HG02759 (cell line): ENCODE data around the gene GABARAPL1.
"Not testable (repeated sequence)": the region's sequence is repeated elsewhere in the genome, so short reads cannot be mapped to it uniquely, and the experiment has no call there.

Experiments
- ATAC-seq: cut with Tn5 transposase; IDR thresholded peaks from one replicate; pipeline ENCODE4 v1.9.1; 2021; ENCODE audit warnings: mild to moderate bottlenecking, moderate library complexity; ENCODE audit not compliant: unreplicated experiment

The GABARAPL1 gene

DNA sequence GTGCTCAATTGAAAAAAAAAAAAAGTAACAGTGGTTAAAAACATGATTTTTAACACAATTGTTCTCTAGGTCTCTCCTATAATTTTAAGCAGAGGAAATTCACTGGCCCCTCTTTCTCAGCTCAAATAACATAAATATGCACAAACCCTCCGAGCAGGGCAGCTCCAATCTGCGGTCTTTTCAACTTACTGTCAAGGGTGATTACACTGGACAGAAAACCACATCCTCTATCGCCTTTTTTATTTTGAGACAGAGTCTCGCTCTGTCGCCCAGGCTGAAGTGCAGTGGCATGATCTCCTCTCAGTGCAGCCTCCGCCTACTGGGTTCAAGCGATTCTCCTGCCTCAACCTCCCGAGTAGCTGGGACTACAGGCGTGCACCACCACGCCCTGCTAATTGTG is 16.5 kb upstream of the GABARAPL1 start:
- peak; percentile 99 for ATAC-seq

GRCh38 chr12:10197879-10198278 is 14.8 kb upstream of the GABARAPL1 start:
- ATAC-seq, result no peak

DNA sequence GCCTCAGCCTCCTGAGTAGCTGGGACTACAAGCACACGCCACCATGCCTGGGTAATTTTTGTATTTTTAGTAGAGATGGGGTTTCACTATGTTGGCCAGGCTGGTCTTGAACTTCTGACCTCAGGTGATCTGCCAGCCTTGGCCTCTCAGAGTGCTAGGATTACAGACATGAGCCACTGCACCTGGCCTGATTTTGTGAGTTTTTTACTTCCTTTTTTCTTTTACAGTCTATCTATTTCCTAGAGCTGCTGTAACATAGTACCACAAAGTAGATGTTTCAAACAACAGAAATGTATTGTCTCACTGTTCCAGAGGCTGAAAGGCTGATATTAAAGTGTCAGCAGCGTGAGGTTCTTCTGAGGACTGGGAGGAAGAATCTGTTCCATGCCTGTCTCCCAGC is 8.2 kb upstream of the GABARAPL1 start:
- not testable (repeated sequence) for ATAC-seq

GRCh38 chr12:10205220-10205807 is 7.4 kb upstream of the GABARAPL1 start:
- ATAC-seq, result no peak

- no peak for ATAC-seq
Observed at GRCh38 chr12:10207136-10207535, 5.5 kb upstream of the GABARAPL1 start.

DNA sequence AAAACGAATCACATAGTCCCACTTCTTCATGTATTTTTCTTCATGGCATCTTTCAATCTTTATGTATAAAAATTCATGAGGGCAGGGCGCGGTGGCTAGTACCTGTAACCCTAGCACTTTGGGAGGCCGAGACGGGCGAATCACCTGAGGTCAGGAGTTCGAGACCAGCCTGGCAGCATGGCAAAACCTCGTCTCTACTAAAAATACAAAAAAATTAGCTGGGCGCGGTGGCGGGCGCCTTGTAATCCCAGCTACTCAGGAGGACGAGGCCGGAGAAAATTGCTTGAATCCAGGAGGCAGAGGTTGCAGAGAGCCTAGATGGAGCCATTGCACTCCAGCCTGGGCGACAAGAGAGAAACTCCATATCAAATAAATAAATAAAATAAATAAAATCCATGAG is 2.5 kb upstream of the GABARAPL1 start:
- no peak for ATAC-seq

GRCh38 chr12:10211101-10211939 is 1.4 kb upstream of the GABARAPL1 start:
- no peak for ATAC-seq

DNA sequence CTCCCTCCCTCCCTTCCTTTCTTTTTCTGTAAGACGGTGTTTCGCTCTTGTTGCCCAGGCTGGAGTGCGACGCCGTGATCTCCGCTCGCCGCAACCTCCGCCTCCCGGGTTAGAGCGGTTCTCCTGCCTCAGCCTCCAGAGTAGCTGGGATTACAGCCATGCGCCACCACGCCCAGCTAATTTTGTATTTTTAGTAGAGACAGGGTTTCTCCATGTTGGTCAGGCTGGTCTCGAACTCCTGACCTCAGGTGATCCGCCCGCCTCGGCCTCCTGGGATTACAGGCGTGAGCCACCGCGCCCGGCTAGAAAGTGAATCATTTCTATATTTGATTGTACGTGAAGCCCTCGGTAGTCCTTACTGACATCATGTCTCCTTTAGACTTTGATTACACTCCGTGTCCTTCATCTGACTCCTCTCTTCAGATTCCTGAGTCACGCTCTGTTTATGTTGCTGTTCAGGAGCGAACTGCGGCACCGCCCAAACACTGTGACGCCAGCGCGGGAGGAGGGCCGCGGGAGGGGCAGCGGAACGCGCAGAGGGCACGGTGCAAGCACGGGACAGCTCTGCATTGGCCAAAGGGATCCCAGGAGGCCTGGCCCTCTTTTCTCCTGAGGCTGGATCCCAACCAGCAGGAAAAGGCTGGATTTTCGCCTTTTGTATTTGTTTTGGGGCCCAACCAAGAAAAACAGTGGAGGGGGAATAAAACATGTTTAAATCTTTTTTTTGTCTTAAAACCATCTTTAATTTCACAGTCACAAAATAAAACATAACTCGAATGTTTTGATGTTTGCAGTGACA is 538 bp upstream of the GABARAPL1 start:
- ATAC-seq, result peak; percentile 68

- ATAC-seq, result peak; percentile 69
Observed at GRCh38 chr12:10213168-10214135, 775 bp downstream of the GABARAPL1 start.

GRCh38 chr12:10214136-10214894 is 1.6 kb downstream of the GABARAPL1 start:
- no peak for ATAC-seq

DNA sequence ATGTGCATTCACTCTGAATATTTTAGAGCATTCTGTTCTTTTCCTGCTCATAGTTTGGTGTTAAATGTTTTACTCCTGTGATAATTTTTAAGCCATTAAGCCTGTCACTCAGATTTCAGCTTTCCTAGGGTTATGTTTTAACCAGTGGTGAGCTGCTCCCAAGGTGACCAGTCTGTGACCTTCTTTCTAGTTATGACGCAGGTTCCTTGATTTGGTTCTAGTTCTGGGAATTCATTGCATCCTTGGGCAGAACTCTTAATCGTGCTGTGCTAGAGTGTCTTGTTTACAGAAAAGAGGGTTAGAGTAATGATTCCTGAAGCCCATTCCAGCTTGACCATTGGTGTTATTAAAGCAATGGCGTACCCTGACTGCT is 2.2 kb downstream of the GABARAPL1 start:
- no peak for ATAC-seq

DNA sequence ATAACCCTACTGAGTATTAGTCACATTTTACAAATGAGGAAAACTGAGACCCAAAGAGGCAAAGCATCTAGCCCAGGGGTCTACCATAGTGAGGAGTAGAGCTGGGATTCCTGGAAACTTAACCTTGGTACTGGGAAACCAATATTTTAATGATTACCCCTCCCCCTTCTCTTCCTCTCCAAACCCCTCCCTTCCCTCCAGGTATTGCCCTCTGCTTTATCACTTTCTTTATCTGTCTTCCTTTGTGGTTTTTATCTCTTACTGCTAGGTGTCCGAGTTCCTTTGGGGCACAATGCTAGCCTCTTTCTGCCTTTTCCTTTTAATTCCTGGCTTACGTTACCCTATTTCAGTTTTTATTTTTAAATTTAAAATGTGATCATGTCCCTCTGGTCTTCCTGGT is 2.8 kb downstream of the GABARAPL1 start:
- ATAC-seq, result no peak

- ATAC-seq, result not testable (repeated sequence)
Observed at GRCh38 chr12:10215946-10216345, 3.3 kb downstream of the GABARAPL1 start.

- ATAC-seq, result no peak
Observed at GRCh38 chr12:10218021-10218420, 5.3 kb downstream of the GABARAPL1 start.

GRCh38 chr12:10220398-10221077 is 7.9 kb downstream of the GABARAPL1 start:
- ATAC-seq, result no peak

- no peak for ATAC-seq
Observed at GRCh38 chr12:10221846-10222245, 9.2 kb downstream of the GABARAPL1 start.

DNA sequence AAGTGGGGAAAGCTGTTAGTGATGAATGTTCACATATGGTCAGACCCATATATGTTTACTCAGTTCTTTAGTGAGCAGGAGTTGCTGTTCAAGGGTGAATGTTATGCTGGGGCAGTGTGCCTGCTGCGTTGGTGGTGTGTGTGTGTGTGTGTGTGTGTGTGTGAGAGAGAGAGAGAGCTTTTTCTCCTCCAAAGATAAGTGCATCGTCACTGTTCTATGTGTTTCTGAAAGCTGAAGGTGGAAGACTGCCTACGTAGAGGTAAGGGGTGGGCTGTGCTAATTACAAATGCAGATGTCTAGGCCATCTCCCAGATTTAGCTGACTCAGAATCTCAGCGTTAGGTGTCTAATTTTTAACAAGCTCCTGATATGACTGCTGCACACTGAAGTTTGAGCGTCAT is 10.5 kb downstream of the GABARAPL1 start:
- no peak for ATAC-seq

DNA sequence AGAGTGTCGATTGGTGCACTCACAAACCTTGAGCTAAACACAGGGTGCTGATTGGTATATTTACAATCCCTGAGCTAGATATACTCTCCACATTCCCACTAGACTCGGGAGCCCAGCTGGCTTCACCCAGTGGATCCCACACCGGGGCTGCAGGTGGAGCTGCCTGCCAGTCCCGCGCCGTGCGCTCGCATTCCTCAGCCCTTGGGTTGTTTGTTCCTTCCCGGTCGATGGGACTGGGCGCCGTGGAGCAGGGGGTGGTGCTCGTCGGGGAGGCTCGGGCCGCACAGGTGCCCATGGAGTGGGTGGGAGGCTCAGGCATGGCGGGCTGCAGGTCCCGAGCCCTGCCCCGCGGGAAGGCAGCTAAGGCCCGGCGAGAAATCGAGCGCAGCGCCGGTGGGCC is 12.7 kb downstream of the GABARAPL1 start:
- not testable (repeated sequence) for ATAC-seq

DNA sequence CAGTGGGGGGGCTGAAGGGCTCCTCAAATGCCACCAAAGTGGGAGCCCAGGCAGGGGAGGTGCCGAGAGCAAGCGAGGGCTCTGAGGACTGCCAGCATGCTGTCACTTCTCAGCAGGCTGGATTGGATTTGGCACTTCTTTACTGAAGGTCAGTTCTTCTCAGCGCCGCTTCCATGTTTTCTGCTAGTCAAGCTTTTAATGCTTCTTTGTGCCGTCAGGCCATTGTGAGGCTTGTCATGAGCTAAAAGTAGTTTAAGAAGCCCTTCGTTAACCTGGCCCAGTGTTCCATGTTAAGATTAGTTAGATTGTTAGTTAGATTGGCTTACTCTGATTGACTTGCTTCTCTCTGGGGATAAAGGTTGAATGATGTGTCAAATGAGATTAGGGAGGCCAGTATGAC is 13.4 kb downstream of the GABARAPL1 start:
- ATAC-seq, result no peak
